Osteoblast (primary cell): ENCODE data around the gene FAM83E. TPM values are rescaled to one million over a fixed set of nuclear protein-coding genes. Genes with fewer than 3 reads are reported as not detected.
A peak's percentile ranks its signal among the peaks of the same experiment; 100 is the strongest.

Source experiments
- DNase-seq: peaks from one replicate; pipeline ENCODE4 v3.0.0; 2011; ENCODE audit warnings: low spot score, mixed read lengths; ENCODE audit not compliant: insufficient read length; ENCODE audit errors: missing footprints
- H2AFZ ChIP-seq: 2 replicates; pipeline ENCODE4 v1.6.0; 2011; ENCODE audit warnings: mild to moderate bottlenecking, low read length
- H3K27ac ChIP-seq: 2 replicates; pipeline ENCODE4 v1.5.1; 2011; ENCODE audit warnings: mild to moderate bottlenecking, low read depth, low read length, moderate library complexity
- H3K27me3 ChIP-seq: 2 replicates; pipeline ENCODE4 v1.6.0; 2012; ENCODE audit warnings: mild to moderate bottlenecking, control low read depth, inconsistent platforms, low read length, moderate library complexity; ENCODE audit not compliant: insufficient read depth
- H3K36me3 ChIP-seq: 2 replicates; pipeline ENCODE4 v1.5.1; 2011; ENCODE audit warnings: mild to moderate bottlenecking, low read length, control low read depth, moderate library complexity; ENCODE audit not compliant: insufficient read depth
- H3K4me1 ChIP-seq: 2 replicates; pipeline ENCODE4 v1.5.1; 2011; ENCODE audit warnings: mild to moderate bottlenecking, low read length, control low read depth, moderate library complexity; ENCODE audit not compliant: insufficient read depth
- H3K4me2 ChIP-seq: 2 replicates; pipeline ENCODE4 v1.6.0; 2011; ENCODE audit warnings: mild to moderate bottlenecking, low read length; ENCODE audit not compliant: insufficient read depth
- H3K4me3 ChIP-seq: fragments of 200-600 bp; sonication (generic); 3 replicates; pipeline ENCODE4 v1.5.1; 2012; ENCODE audit warnings: mild to moderate bottlenecking, low read length, inconsistent platforms; ENCODE audit not compliant: insufficient read depth
- H3K79me2 ChIP-seq: 2 replicates; pipeline ENCODE4 v1.6.0; 2012; ENCODE audit warnings: mild to moderate bottlenecking, low read length, control low read depth, inconsistent platforms; ENCODE audit not compliant: insufficient read depth
- H3K9me3 ChIP-seq: 2 replicates; pipeline ENCODE4 v1.5.1; 2011; ENCODE audit warnings: low read depth, low read length, control low read depth
- H4K20me1 ChIP-seq: 2 replicates; pipeline ENCODE4 v1.6.0; 2012; ENCODE audit warnings: mild to moderate bottlenecking, low read length, control low read depth; ENCODE audit not compliant: insufficient read depth
- CTCF ChIP-seq: IDR thresholded peaks from 2 replicates; pipeline ENCODE4 v1.5.1; 2011; ENCODE audit warnings: mild to moderate bottlenecking, low read depth, low read length, moderate library complexity; ENCODE audit errors: extremely low read depth
- total RNA-seq: library from RNA; depleted of rRNA; stranded (reverse); fragments of >200 nt; gene quantifications from 2 replicates; pipeline ENCODE4 v1.2.3, GENCODE V29; 2012

Gene FAM83E
- total RNA-seq, 1 donor, result not detected

GRCh38 chr19:48624791-48625723, 10.2 kb upstream of the FAM83E start:
- Histone ChIP-seq H2AFZ (no peak overlapping the region), H3K36me3 (peaks cover 3% of the 10 kb centered on the region), H3K4me2 (peak overlapping the region; percentile 76), H3K9me3 (no peaks in the 10 kb centered on the region), H3K79me2 (peaks cover 5% of the 10 kb centered on the region), H4K20me1 (peaks cover 4% of the 10 kb centered on the region), H3K27ac (peak overlapping the region; percentile 60), H3K4me1 (peaks cover 13% of the 10 kb centered on the region), H3K4me3 (peak overlapping the region; percentile 74), H3K27me3 (no peaks in the 10 kb centered on the region)
- peak; percentile 66 for DNase-seq
- no peak for TF ChIP-seq CTCF

- Histone ChIP-seq H4K20me1 (peaks cover 4% of the 10 kb centered on the region), H3K4me2 (peak overlapping the region; percentile 76), H3K4me3 (peak overlapping the region; percentile 74), H3K27me3 (no peaks in the 10 kb centered on the region), H3K36me3 (peaks cover 3% of the 10 kb centered on the region), H2AFZ (peak overlapping the region; percentile 86), H3K4me1 (peaks cover 17% of the 10 kb centered on the region), H3K9me3 (no peaks in the 10 kb centered on the region), H3K79me2 (peaks cover 12% of the 10 kb centered on the region), H3K27ac (peak overlapping the region; percentile 60)
- TF ChIP-seq CTCF, result no peak
- DNase-seq, result peak; percentile 100
Measured at GRCh38 chr19:48624067-48624594, 9.3 kb upstream of the FAM83E start.

GRCh38 chr19:48623556-48624066, 8.7 kb upstream of the FAM83E start:
- H3K27ac ChIP-seq, result peak overlapping the region; percentile 55

More at GRCh38 chr19:48623556-48624066, 8.7 kb upstream of the FAM83E start:
- Histone ChIP-seq H3K9me3 (no peaks in the 10 kb centered on the region), H2AFZ (peak overlapping the region; percentile 86), H3K4me1 (peaks cover 17% of the 10 kb centered on the region), H4K20me1 (peaks cover 7% of the 10 kb centered on the region), H3K79me2 (peaks cover 16% of the 10 kb centered on the region), H3K27me3 (no peaks in the 10 kb centered on the region), H3K4me3 (peak overlapping the region; percentile 74), H3K4me2 (peak overlapping the region; percentile 76), H3K36me3 (peaks cover 3% of the 10 kb centered on the region)
- DNase-seq, result no peak
- no peak for TF ChIP-seq CTCF
